MM.1S (cell line): ENCODE data around the gene SMC6.

Source experiments
- CTCF ChIP-seq: fragments of 300-600 bp; sonication (generic); IDR thresholded peaks from 2 replicates; pipeline ENCODE4 v1.5.1; 2016; ENCODE audit warnings: antibody characterized with exemption, low read length, mixed read lengths
- EZH2 ChIP-seq: fragments of 300-600 bp; sonication (generic); optimal IDR thresholded peaks from 2 replicates; pipeline ENCODE3; 2017; ENCODE audit warnings: low read depth, mild to moderate bottlenecking, antibody characterized with exemption, low read length, mixed read lengths
- EZH2phosphoT487 ChIP-seq: fragments of 300-600 bp; sonication (generic); IDR thresholded peaks from 2 replicates; pipeline ENCODE4 v1.6.1; 2018; ENCODE audit warnings: antibody characterized with exemption, low read length

- TF ChIP-seq CTCF (no peak), EZH2phosphoT487 (no peak), EZH2 (no peak)
Observed at GRCh38 chr2:17736989-17737388, 16.6 kb downstream of the SMC6 start.
